CD14-positive monocyte (primary cell): Measurements from ENCODE around the gene GPR173. TPM values are rescaled to one million over a fixed set of nuclear protein-coding genes. Genes with fewer than 3 reads are reported as not detected.

ENCODE experiments used
- DNase-seq, 3 donors: peaks; one replicate each; pipeline ENCODE4 v3.0.0-alpha.2; 2011 to 2022
- H2AFZ ChIP-seq: 2 replicates; pipeline ENCODE4 v1.6.0; 2012; ENCODE audit warnings: mild to moderate bottlenecking, low read depth, low read length, inconsistent platforms; ENCODE audit not compliant: insufficient read depth, poor library complexity, severe bottlenecking
- H3K27ac ChIP-seq, 2 donors: 1 replicate in 1 of 2; 2 replicates in 1 of 2; pipeline ENCODE4 v1.5.1; 2012 to 2013; ENCODE audit warnings: low read length in 2 of 2, control low read depth in 1 of 2, inconsistent platforms in 1 of 2, low read depth in 1 of 2, mild to moderate bottlenecking in 1 of 2
- H3K27me3 ChIP-seq, 2 donors: one replicate each; pipeline versions ENCODE4 v1.6.0 to v1.6.1; 2011 to 2013; ENCODE audit warnings: low read length in 2 of 2; ENCODE audit not compliant: control insufficient read depth in 2 of 2, insufficient read depth in 2 of 2
- H3K36me3 ChIP-seq, 2 donors: replicated peaks in 1 of 2; 1 replicate in 1 of 2; 2 replicates in 1 of 2; pipeline versions ENCODE4 v1.5.1 to v1.6.1; 2012 to 2013; ENCODE audit warnings: low read length in 2 of 2, control low read depth in 1 of 2, inconsistent platforms in 1 of 2, mild to moderate bottlenecking in 1 of 2; ENCODE audit not compliant: insufficient read depth in 2 of 2, control insufficient read depth in 1 of 2
- H3K4me1 ChIP-seq, 2 donors: 1 replicate in 1 of 2; 2 replicates in 1 of 2; pipeline versions ENCODE4 v1.5.1 to v1.6.1; 2012 to 2013; ENCODE audit warnings: low read length in 2 of 2, control low read depth in 1 of 2, inconsistent platforms in 1 of 2, mild to moderate bottlenecking in 1 of 2, moderate library complexity in 1 of 2; ENCODE audit not compliant: insufficient read depth in 2 of 2, control insufficient read depth in 1 of 2
- H3K4me2 ChIP-seq: replicated peaks from 2 replicates; pipeline ENCODE3; 2012; ENCODE audit warnings: low read length, moderate library complexity, mild to moderate bottlenecking; ENCODE audit not compliant: poor library complexity, severe bottlenecking; ENCODE audit errors: extremely low read depth
- H3K4me3 ChIP-seq, 3 experiments: fragments of 200-600 bp in 1 of 3; sonication (generic) in 1 of 3; replicated peaks in 1 of 3; 1 replicate in 2 of 3; 2 replicates in 1 of 3; pipeline ENCODE4 v1.5.1; 2011 to 2013; ENCODE audit warnings: low read length in 3 of 3, mild to moderate bottlenecking in 3 of 3, control low read depth in 2 of 3, low read depth in 2 of 3, inconsistent platforms in 1 of 3, moderate library complexity in 1 of 3
- H3K79me2 ChIP-seq: 2 replicates; pipeline ENCODE4 v1.6.0; 2012; ENCODE audit warnings: mild to moderate bottlenecking, control low read depth, inconsistent platforms, low read length, moderate library complexity; ENCODE audit not compliant: insufficient read depth
- H3K9ac ChIP-seq: 2 replicates; pipeline ENCODE4 v1.6.0; 2017; ENCODE audit warnings: low read length, mild to moderate bottlenecking; ENCODE audit not compliant: insufficient read depth, poor library complexity, severe bottlenecking
- H3K9me3 ChIP-seq, 2 donors: replicated peaks in 1 of 2; 1 replicate in 1 of 2; 2 replicates in 1 of 2; pipeline versions ENCODE4 v1.5.1 to v1.6.1; 2012 to 2013; ENCODE audit warnings: low read length in 2 of 2, control low read depth in 1 of 2; ENCODE audit not compliant: control insufficient read depth in 1 of 2, insufficient read depth in 1 of 2
- H4K20me1 ChIP-seq: 2 replicates; pipeline ENCODE4 v1.6.0; 2012; ENCODE audit warnings: mild to moderate bottlenecking, low read length, control low read depth, moderate library complexity; ENCODE audit not compliant: insufficient read depth
- H3K27ac Mint-ChIP-seq, 7 donors: one replicate each; pipeline ENCODE4 v1.8.0; 2020; ENCODE audit warnings: mild to moderate bottlenecking in 7 of 7, mixed read lengths in 7 of 7, moderate library complexity in 6 of 7, inconsistent platforms in 2 of 7
- H3K27me3 Mint-ChIP-seq, 3 donors: one replicate each; pipeline ENCODE4 v1.8.0; 2021 to 2022; ENCODE audit warnings: low read depth in 3 of 3, mild to moderate bottlenecking in 3 of 3, mixed read lengths in 3 of 3, moderate library complexity in 3 of 3, inconsistent platforms in 1 of 3
- H3K36me3 Mint-ChIP-seq, 2 donors: one replicate each; pipeline ENCODE4 v1.8.0; 2020; ENCODE audit warnings: mixed read lengths in 2 of 2, inconsistent platforms in 1 of 2, mild to moderate bottlenecking in 1 of 2
- H3K4me1 Mint-ChIP-seq: one replicate; pipeline ENCODE4 v1.8.0; 2020; ENCODE audit warnings: mild to moderate bottlenecking, mixed read lengths
- H3K4me3 Mint-ChIP-seq, 2 donors: one replicate each; pipeline ENCODE4 v1.8.0; 2020; ENCODE audit warnings: mild to moderate bottlenecking in 2 of 2, mixed read lengths in 2 of 2, moderate library complexity in 1 of 2
- H3K9me3 Mint-ChIP-seq, 7 donors: one replicate each; pipeline ENCODE4 v1.8.0; 2020 to 2022; ENCODE audit warnings: mixed read lengths in 7 of 7, mild to moderate bottlenecking in 6 of 7, moderate library complexity in 6 of 7, inconsistent platforms in 2 of 7
- CTCF ChIP-seq: fragments of 200-600 bp; IDR thresholded peaks from one replicate; pipeline ENCODE4 v1.8.0; 2022; ENCODE audit warnings: antibody characterized with exemption, mild to moderate bottlenecking
- WGBS: methylation state at CpG from one replicate; pipeline ENCODE4 v1.1.5; 2013; ENCODE audit warnings: missing lambda C conversion rate; ENCODE audit not compliant: insufficient coverage; 5-methylcytosine and 5-hydroxymethylcytosine counted together
- intact Hi-C, 2 donors: fragments of 100-400 bp; cut with micrococcal nuclease; formaldehyde crosslinking; loops; one replicate each; pipeline versions ENCODE4 v1.15.0 to v1.15.1; 2023
- polyA plus RNA-seq, 3 donors: library from polyadenylated mRNA; depleted of rRNA in 1 of 3; unstranded in 2 of 3; stranded (reverse) in 1 of 3; fragments of 300-500 nt in 2 of 3; fragments of >200 nt in 1 of 3; fragmentation: Illumina TruSeq in 2 of 3; gene quantifications; 1 replicate in 2 of 3; 2 replicates in 1 of 3; pipeline ENCODE4 v1.2.3, GENCODE V29; 2012 to 2021

The GPR173 gene
- polyA plus RNA-seq, 3 donors = 0.43 TPM; not detected in 2

DNA sequence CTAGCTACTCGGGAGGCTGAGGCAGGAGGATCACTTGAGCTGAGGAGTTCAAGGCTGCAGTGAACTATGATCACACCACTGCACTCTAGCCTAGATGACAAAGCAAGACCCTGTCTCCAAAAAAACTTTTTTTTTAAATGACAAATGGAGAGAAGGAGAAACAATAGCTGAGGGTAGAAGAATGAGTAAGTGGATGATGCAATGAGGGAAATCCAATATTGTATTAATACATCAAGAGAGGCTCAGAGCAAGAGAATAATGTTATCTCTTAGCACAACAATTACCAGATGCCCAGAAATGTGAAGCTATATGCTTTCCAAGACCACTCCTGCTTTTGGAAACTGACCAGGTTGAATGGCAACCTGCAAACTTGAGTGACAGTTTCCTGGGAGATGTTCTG, 19.9 kb upstream of the GPR173 start:
- 80% methylated on average over 1 of the region's 1 CpG for WGBS

GRCh38 chrX:53031380-53031779, 17.2 kb upstream of the GPR173 start:
- Histone ChIP-seq H3K27me3 (peaks cover 0 to 3% of the 10 kb centered on the region in 2 donors), H3K9ac (no peak overlapping the region), H3K4me2 (no peak overlapping the region), H3K36me3 (no peaks in the 10 kb centered on the region), H3K4me1 (no peaks in the 10 kb centered on the region), H3K9me3 (no peaks in the 10 kb centered on the region), H3K79me2 (no peaks in the 10 kb centered on the region), H3K4me3 (no peak overlapping the region), H2AFZ (no peak overlapping the region), H4K20me1 (no peaks in the 10 kb centered on the region), H3K27ac (no peak overlapping the region)
- intact Hi-C loops = no loop called here
- H3K4me3 Mint-ChIP-seq = no peak overlapping the region
- TF ChIP-seq CTCF = no peak
- H3K27ac Mint-ChIP-seq = no peak overlapping the region
- no peaks in the 10 kb centered on the region for H3K4me1 Mint-ChIP-seq
- H3K27me3 Mint-ChIP-seq = peaks cover 0 to 16% (median 8%) of the 10 kb centered on the region in 3 donors
- H3K36me3 Mint-ChIP-seq = no peaks in the 10 kb centered on the region
- WGBS = no CpG with 5 or more reads among the region's 4 CpGs
- H3K9me3 Mint-ChIP-seq = peaks cover 0 to 5% (median 0%) of the 10 kb centered on the region in 7 donors
- no peak for DNase-seq

More for the DNA sequence above, 19.9 kb upstream of the GPR173 start:
- intact Hi-C loops = no loop called here
- no peaks in the 10 kb centered on the region for H3K4me1 ChIP-seq
- H3K27me3 Mint-ChIP-seq = peaks cover 0 to 17% (median 3%) of the 10 kb centered on the region in 3 donors
- H3K36me3 ChIP-seq = no peaks in the 10 kb centered on the region
- H3K9me3 Mint-ChIP-seq = peaks cover 0 to 7% (median 0%) of the 10 kb centered on the region in 7 donors
- no peaks in the 10 kb centered on the region for H3K36me3 Mint-ChIP-seq
- H3K27ac Mint-ChIP-seq = no peak overlapping the region
- no peak overlapping the region for H3K4me3 Mint-ChIP-seq
- H3K9ac ChIP-seq = no peak overlapping the region
- no peaks in the 10 kb centered on the region for H3K79me2 ChIP-seq
- H3K27me3 ChIP-seq = peaks cover 0 to 3% of the 10 kb centered on the region in 2 donors
- H3K9me3 ChIP-seq = peaks cover 0 to 5% of the 10 kb centered on the region in 2 donors
- H3K27ac ChIP-seq = no peak overlapping the region
- H4K20me1 ChIP-seq = no peaks in the 10 kb centered on the region
- DNase-seq = no peak
- H3K4me1 Mint-ChIP-seq = no peaks in the 10 kb centered on the region
- no peak overlapping the region for H3K4me3 ChIP-seq
- no peak for TF ChIP-seq CTCF
- H2AFZ ChIP-seq = no peak overlapping the region
- no peak overlapping the region for H3K4me2 ChIP-seq
